ENCODE results near the gene FMO2.

Gene FMO2

DNA sequence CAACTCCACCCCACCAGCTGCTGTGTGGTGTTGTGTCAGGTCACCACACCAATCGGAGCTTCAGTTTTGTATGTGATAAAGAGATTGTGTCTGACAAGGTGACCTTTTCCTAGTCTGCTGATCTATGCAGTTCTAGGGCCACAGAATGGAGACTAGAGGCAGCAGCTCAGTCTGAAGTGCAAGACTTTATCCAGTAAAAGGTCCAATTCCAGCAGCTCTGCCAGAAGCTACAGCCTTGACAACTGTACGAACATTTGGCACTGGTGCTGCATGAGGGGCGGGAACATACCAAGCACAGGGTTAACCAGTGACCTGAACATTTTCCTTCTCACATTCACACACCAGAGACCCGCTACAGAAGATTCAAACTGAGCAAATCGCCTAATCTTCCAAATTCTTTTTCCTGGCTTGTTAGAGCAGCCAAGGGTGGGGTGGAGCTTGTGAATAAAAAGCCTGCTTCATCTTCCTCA is 72.5 kb downstream of the FMO2 start:
- DNase-seq (ENCODE audit: low read depth) = no peak

DNA sequence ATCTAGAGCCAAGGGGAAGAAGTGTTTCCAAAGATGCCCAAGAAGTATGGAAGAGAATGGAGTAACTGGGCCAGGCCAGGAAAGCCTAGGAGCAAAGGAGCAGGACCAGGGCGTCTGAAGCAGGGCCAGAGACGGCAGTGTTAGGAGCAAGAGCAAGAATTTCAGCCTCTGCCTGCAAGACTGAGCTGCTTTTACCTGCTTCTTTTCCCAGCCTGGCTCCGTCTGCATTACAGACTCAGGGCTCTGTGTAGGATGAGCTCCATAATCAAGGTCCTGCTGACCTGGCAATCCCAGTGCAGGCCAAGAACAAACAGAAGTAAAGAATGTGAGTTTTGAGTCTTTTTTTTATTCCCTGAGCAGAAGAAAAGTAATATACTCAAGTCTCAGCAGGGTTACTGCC is 73.3 kb downstream of the FMO2 start:
- DNase-seq (ENCODE audit: low read depth) = no peak

DNA sequence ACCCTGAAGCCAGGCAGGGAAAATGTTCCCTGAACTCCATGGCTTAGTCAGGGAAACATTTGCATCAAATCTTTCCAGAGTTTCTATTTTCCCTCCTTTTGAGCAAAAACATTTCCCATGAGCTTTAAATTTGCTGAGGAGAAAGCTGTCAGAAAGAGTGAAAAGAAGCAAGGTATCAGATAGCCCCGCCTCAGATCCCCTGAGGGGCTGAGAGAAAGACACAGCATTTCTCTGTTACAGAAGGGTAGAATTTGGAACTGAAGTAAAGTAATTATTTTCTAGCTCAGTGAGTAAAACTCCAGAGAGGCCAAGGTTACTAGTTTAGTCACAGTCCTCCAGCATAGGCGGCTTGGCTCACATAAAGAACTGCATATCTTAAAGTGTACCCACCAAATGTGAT is 73.8 kb downstream of the FMO2 start:
- no peak for DNase-seq (ENCODE audit: low read depth)

Data from activated T-helper 1 cell treated with Interleukin-2 at 50 U/mL for 16 hours (primary cell).